Mononuclear cell (primary cell): ENCODE measurements around the gene RAB8B. TPM values are rescaled to one million over a fixed set of nuclear protein-coding genes. Genes with fewer than 3 reads are reported as not detected.
"Not testable (repeated sequence)": the region's sequence is repeated elsewhere in the genome, so short reads cannot be mapped to it uniquely, and the experiment has no call there.

Source experiments
- H3K27me3 ChIP-seq: 2 replicates; pipeline ENCODE4 v1.6.0; 2011; ENCODE audit warnings: low read length, control low read depth; ENCODE audit not compliant: insufficient read depth
- H3K4me1 ChIP-seq: 2 replicates; pipeline ENCODE4 v1.5.1; 2011; ENCODE audit warnings: mild to moderate bottlenecking, low read length, control low read depth; ENCODE audit not compliant: insufficient read depth
- H3K4me3 ChIP-seq: 2 replicates; pipeline ENCODE4 v1.5.1; 2011; ENCODE audit warnings: mild to moderate bottlenecking, low read length, moderate library complexity
- H3K9me3 ChIP-seq: 2 replicates; pipeline ENCODE4 v1.5.1; 2011; ENCODE audit warnings: low read depth, mild to moderate bottlenecking, control low read depth, low read length
- total RNA-seq: library from RNA; depleted of rRNA; stranded (reverse); fragments of >200 nt; gene quantifications from one replicate; pipeline ENCODE4 v1.2.3, GENCODE V29; 2012

RAB8B gene
- total RNA-seq, 1 donor: 163 TPM

DNA sequence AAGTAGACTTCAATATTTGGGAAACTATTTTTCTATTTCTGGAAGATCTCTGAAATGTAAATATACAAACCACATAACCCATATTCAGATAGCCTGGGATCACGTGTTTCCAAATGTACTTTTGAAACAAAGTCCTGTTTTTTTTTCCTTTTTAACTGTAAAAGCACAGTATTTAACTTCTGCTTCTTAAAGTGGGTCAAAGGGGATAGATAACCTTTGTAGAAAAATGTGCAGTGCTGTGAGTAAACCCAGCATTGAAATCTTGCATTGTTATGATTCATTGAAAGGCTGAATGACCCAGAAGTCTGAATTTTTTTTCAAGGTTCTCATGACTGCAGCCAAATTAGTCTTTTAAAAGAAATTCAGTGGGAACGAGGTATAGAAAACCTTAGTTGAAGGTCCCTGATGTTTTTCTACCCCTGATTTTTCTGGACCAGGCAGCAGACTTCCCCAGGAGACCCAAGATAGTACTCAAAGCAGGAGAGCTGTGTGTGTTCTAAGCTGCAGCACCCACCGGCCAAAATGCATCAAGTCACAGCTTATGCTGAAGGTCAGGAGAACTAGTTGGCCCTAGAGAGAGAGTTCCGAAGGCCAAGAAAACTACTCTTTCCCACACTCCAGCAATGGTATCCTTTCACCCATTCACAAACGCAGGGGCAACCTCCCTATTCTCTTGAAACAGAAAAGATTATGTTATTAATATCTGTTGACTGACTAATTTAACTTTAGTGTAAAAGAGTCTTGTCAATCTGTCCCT, 44.4 kb downstream of the RAB8B start:
- Histone ChIP-seq H3K4me1 (peaks cover 78% of the 10 kb centered on the region), H3K4me3 (no peak overlapping the region), H3K9me3 (no peaks in the 10 kb centered on the region), H3K27me3 (no peaks in the 10 kb centered on the region)

DNA sequence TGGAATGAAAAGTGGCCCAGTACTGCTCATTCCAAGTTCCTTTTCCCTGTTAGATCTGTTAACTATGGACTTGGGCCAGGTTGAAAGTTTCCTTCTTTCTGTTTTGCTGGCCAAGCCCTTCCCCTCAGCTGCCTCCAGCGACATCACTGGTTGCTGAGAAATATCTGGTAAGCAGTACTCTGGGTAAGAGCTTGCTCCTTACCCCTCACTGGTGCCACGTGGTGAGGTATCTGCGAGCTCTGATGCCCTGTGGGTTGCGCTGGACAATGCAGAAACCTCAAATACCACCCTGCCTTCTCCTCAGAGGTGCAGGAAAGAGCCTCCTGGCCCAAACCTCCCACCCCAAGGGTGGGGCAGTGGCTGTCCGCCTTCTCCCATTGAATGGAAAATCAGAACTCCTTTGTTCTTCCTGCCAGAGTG, 45.1 kb downstream of the RAB8B start:
- Histone ChIP-seq H3K4me3 (no peak overlapping the region), H3K27me3 (no peaks in the 10 kb centered on the region), H3K9me3 (no peaks in the 10 kb centered on the region), H3K4me1 (peaks cover 81% of the 10 kb centered on the region)

DNA sequence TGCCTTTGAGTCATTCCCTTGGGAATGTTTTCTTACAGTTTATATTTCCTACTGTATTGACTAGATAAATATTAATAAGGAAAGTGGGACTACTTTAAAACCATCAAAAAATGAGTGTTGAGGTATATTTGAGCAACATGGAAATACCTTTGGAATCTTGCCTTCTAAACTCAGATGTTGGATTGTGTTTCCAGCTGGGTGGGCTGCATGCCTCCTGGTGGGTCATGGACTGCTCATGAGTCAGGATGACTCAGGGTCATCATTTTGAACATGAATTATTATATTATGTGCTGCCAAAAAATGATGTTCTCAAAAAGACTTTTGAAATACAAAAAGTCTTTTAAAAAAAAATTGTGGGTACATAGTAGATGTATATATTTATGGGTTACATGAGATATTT, 46.9 kb downstream of the RAB8B start:
- Histone ChIP-seq H3K4me1 (peaks cover 76% of the 10 kb centered on the region), H3K27me3 (no peaks in the 10 kb centered on the region)

DNA sequence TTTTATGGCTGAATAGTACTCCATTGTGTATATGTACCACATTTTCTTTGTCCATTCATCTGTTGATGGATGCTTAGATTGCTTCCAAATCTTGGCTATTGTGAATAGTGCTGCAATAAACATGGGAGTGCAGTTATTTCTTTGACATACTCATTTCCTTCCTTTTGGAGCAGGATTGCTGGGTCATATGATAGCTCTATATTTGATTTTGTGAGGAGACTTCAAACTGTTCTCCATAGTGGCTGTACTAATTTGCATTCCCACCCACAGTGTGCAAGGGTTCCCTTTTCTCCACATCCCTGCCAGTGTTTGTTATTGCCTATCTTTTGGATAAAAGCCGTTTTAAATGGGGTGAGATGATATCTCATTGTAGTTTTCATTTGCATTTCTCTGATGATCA, 47.7 kb downstream of the RAB8B start:
- not testable (repeated sequence) for H3K27me3 ChIP-seq, H3K4me3 ChIP-seq, H3K9me3 ChIP-seq
- H3K4me1 ChIP-seq: peaks cover 69% of the 10 kb centered on the region

More for the DNA sequence above, 46.9 kb downstream of the RAB8B start:
- Histone ChIP-seq H3K4me3 (no peak overlapping the region), H3K9me3 (no peaks in the 10 kb centered on the region)

DNA sequence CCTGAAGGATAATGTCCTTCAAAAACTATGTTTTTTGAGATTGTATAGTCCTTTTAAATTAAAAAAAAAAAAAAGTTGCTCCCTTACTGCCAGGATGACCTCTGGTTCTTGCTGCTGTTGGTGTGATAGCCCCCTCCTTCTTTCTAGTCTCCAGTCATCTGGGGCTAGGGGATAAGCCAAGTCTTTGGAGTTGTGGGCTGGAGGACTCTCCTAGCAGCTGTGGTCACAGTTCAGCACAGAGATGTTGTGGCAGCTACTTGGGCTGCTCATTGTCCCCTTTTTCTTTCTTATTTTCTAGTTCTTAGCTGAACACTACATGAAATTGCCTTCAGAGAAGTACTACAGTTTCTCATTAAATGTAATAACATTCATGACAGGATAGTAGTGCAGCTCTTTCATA, 48.8 kb downstream of the RAB8B start:
- Histone ChIP-seq H3K27me3 (no peaks in the 10 kb centered on the region), H3K4me1 (peaks cover 64% of the 10 kb centered on the region), H3K4me3 (no peak overlapping the region), H3K9me3 (no peaks in the 10 kb centered on the region)

DNA sequence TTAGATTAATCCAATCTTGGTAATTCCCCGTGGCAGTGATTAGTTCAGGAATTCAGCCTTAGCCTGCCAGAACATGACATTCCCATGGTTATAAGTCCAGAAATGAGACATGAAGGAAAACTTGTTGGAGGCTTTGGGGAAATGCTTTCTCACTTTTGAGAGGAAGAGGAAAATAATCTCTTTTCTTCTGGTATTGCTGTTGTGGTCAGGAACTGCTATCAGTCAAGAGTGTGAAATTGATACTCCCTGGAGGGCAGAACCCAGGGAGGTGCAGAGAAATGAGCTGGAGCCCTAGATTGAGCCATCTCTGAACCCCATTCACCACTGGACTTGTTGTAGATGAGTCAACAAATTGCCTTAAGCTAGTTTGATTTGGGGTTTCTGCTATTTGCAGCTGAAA, 49.4 kb downstream of the RAB8B start:
- Histone ChIP-seq H3K4me3 (no peak overlapping the region), H3K27me3 (no peaks in the 10 kb centered on the region), H3K9me3 (no peaks in the 10 kb centered on the region), H3K4me1 (peaks cover 63% of the 10 kb centered on the region)

DNA sequence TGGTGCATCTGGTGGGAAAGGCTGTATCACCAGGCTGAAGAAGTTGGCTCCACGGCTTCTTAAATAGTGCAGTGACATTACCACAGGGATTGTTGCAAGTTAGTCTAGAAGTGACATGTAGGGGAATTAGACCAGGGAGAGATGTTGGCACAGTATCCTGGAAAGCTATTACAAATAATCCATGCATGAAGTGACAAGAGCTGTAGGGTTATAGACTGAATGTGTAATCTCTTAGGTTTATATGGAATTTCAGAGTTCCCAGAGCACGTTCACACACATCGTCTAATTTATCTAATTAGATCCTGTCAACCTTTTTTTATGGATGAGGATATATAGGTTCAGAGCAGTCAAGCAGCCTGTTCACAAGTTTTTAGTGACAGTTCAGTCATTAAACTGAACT, 50.7 kb downstream of the RAB8B start:
- Histone ChIP-seq H3K4me1 (peaks cover 55% of the 10 kb centered on the region), H3K27me3 (no peaks in the 10 kb centered on the region), H3K4me3 (no peak overlapping the region), H3K9me3 (no peaks in the 10 kb centered on the region)

DNA sequence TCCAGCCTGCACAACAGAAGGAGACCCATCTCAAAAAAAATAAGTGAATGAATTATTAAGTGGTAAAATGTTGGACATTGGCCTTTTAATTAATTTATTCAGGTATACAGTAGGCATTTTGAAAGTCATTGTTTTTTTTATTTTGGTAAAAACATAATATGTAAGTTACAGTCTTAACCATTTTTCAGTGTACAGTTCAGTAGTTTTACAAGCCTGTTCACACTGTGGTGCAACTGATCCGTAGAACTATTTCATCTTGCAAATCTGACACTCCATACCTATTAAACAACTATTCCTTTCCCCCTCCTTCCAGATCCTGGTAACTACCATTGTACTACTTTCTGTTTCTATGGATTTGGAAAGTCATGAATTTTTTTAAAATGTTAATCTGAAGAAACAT, 51.9 kb downstream of the RAB8B start:
- H3K9me3 ChIP-seq: no peaks in the 10 kb centered on the region
- no peak overlapping the region for H3K4me3 ChIP-seq
- no peaks in the 10 kb centered on the region for H3K27me3 ChIP-seq
- H3K4me1 ChIP-seq: peaks cover 60% of the 10 kb centered on the region

DNA sequence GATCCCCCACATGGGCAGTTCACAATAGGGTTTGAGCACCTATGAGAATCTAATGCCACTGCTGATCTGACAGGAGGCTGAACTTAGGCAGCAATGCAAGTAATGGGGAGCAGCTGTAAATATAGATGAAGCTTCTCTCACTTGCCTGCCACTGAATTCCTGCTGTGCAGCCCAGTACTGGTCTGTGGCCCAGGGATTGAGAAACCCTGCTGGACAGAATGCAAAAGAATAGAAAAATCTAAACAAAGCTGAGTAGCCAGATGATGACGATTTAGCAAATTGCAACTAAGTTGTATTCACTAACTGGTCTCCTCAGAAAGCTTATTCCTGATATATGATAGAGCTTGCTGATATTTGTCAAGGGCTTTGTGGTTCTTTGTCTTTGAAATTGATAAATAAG, 53.7 kb downstream of the RAB8B start:
- no peaks in the 10 kb centered on the region for H3K27me3 ChIP-seq
- H3K4me1 ChIP-seq: peaks cover 60% of the 10 kb centered on the region
- H3K9me3 ChIP-seq: no peaks in the 10 kb centered on the region
- no peak overlapping the region for H3K4me3 ChIP-seq

DNA sequence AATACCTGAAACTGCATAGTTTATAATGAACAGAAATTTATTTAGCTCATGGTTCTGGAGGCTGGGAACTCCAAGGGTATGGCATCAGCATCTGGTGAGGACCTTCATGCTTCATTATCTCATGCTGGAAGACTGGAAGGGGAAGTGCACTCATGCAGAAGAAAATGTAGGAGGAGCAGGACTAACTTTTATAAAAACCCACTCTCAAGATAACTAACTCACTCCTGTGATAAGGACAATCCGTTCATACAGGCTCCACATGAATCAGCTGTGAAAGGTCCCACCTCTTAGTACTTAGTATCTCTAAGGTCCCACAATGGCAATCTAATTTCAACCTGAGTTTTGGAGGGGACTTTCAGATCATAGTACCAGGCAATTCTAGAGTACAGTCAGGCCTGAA, 54.4 kb downstream of the RAB8B start:
- Histone ChIP-seq H3K9me3 (no peaks in the 10 kb centered on the region), H3K4me1 (peaks cover 59% of the 10 kb centered on the region), H3K4me3 (no peak overlapping the region), H3K27me3 (no peaks in the 10 kb centered on the region)

DNA sequence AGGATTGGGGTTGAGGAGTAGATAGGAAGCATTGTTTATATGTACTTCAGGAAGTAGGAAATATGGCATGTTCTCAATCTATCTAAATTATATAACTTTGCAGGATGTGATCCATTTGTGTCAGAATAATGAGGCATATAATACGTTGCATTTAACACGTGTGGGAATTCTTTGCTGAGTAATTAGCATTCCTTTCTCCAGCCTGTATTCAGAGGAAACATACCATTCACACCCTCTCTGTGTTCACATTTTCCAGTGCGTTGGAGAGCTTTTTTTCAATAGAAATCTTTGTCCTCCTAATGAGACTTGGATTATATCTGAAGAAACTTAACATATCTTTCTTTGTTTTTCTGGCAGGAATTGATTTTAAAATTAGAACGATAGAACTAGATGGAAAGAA, 55.0 kb downstream of the RAB8B start:
- Histone ChIP-seq H3K27me3 (no peaks in the 10 kb centered on the region), H3K4me3 (no peak overlapping the region), H3K4me1 (peaks cover 56% of the 10 kb centered on the region), H3K9me3 (no peaks in the 10 kb centered on the region)

DNA sequence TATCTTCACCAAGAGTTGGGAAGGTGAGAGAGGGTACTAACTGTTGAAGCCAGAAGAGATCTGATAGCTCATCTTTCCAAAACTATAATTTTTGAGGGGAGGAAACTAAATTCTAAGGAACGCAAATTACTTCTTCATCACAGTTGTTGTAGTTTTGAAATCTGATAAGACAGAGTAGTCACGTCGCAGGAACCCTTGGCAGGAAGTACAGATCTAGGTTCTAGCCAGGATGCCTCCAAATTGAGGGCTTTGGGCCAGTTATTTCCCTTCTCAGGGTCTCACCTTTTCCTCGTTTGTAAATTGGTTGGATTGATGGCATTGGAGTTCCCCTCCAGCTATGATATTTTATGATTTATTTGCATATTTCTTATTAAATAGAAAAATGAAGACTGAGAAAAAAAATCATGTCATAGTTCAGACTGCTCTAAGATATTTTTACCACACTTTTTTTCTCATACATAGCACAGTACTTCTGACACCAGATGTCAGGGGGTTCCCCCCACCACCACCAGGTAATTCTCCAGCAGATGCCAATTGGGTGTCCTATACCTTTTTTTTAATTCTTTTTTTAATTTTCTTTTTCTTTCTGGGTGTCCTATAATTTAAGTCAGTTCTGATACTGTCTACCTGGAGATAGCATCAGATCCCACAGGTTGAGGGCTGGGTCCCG, 55.7 kb downstream of the RAB8B start:
- Histone ChIP-seq H3K4me3 (no peak overlapping the region), H3K9me3 (no peaks in the 10 kb centered on the region), H3K4me1 (peaks cover 49% of the 10 kb centered on the region), H3K27me3 (no peaks in the 10 kb centered on the region)

DNA sequence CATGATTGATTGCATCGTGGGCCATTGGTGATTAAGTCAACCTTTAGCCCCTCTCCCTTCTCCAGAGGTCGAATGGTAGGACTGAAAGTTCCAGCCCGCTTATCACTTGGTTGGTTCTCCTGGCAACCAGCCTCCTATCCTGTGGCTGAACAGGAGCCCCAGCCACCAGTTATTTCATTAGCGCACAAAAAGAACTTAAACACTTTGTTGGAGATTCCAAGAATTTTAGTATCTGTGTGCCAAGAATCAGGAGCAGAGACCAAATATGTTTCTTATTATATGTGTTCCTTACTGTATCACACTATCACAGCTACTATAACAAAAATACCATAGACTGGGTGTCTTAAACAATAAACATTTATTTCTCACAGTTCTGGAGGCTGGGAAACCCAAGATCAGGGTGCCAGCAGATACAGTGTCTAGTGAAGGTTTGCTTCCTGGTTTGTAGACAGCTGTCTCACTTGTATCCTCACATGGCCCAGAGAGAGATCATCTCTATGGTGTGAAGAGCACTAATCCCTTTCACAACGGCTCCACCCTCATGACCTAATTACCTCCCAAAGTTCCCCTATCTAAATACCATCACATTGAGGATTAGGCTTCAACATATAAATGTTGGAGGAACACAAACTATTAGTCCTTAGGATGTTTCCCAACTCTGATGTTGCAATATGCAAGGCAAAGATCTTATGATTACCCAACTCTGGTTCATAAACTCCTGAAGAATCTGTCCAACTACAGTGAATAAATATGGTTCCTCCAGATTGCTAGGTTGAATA, 57.5 kb downstream of the RAB8B start:
- H3K27me3 ChIP-seq: no peaks in the 10 kb centered on the region
- peaks cover 49% of the 10 kb centered on the region for H3K4me1 ChIP-seq
- no peak overlapping the region for H3K4me3 ChIP-seq
- no peaks in the 10 kb centered on the region for H3K9me3 ChIP-seq

DNA sequence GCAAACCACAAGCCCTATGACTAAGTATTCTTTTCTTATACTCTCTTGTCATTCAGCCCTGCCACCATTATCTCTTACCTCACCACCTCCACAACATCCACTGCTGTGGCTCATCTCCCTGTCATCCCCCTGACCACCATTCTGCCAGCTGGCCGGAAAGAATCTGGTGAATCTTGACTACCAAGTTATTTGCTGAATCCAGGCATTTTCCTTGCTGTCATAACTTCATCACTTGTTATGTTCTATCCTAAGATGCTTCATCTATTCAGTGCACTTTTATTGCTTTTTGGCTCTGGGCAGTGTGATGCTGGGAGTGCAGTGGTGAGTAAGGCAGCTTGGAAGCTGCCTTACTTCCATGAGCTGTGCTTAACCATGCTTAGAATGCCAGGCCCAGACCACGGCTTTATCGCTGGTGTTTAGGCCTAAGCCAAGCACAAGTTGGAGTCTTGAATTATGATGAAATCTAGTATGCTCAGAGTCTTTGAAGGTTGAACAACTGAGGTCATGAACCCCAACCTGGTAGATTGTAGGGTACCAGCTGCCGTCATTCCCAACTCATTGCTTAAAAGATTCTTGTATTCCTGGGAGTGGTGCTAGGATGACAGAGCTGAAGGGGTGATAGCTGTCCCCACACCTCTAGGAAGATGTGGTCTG, 61.0 kb downstream of the RAB8B start:
- peaks cover 33% of the 10 kb centered on the region for H3K4me1 ChIP-seq
- H3K27me3 ChIP-seq: no peaks in the 10 kb centered on the region
- no peaks in the 10 kb centered on the region for H3K9me3 ChIP-seq
- no peak overlapping the region for H3K4me3 ChIP-seq

DNA sequence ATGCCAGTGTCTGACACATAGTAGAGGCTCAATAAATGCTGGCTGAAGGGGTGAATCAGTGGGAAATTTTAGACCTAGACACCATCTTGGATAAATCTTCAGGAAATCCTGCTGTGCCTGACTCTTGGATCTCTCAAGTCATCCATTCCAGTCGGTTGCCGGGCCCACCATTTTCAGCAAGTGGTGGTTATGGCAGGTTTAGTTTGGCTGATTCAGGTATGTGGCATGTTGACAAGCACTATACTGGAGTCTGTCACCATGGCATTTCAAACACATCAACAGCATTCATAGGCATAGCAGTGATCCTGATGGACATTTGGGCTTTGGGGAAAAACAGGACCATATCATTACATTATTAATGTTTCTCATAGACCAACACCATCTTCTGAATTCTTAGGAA, 62.3 kb downstream of the RAB8B start:
- H3K4me3 ChIP-seq: no peak overlapping the region
- H3K4me1 ChIP-seq: peaks cover 20% of the 10 kb centered on the region
- no peaks in the 10 kb centered on the region for H3K9me3 ChIP-seq
- no peaks in the 10 kb centered on the region for H3K27me3 ChIP-seq
